GM18511 (cell line): ENCODE data around the gene HGFAC.
A peak's percentile ranks its signal among the peaks of the same experiment; 100 is the strongest.

Experiments used
- ATAC-seq: cut with Tn5 transposase; IDR thresholded peaks from one replicate; pipeline ENCODE4 v1.9.1; 2021; ENCODE audit warnings: mild to moderate bottlenecking, moderate library complexity; ENCODE audit not compliant: unreplicated experiment

Gene HGFAC

GRCh38 chr4:3472411-3473141, 30.8 kb downstream of the HGFAC start:
- ATAC-seq, result no peak

DNA sequence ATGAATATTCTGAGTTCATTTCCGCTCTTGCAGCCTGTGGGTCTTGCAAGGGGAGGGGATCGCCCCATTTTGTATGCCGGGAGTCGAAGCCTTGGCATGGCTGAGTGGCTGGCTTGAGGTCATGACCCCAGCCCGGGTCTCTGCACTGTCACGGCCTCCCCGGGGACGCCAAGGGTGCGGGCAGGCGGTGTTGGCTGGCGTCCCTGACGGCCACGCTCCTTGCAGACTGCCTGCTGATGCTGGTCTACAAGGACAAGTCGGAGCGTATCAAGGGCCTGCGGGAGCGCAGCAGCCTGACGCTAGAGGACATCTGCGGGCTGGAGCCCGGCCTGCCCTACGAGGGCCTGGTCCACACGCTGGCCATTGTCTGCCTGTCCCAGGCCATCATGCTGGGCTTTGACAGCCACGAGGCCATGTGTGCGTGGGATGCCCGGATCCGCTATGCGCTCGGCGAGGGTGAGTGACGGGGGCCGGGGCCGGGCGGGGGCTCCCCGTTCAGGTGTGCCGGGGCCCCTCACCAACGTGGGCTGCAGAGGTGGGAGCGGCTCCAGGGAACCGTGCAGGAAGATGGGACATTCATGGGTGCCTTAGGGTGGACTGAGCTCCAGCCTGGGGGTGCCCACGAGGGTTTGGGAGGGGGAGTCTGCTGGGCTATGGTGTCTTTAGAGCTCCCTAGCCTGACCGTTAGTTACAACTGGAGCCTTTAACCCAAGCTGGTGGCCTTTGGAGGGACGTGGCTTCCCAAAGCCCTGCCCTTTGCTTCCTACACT, 31.6 kb downstream of the HGFAC start:
- ATAC-seq, result no peak

- ATAC-seq, result no peak
These were observed 32.4 kb downstream of the HGFAC start for GRCh38 chr4:3473996-3474765.

DNA sequence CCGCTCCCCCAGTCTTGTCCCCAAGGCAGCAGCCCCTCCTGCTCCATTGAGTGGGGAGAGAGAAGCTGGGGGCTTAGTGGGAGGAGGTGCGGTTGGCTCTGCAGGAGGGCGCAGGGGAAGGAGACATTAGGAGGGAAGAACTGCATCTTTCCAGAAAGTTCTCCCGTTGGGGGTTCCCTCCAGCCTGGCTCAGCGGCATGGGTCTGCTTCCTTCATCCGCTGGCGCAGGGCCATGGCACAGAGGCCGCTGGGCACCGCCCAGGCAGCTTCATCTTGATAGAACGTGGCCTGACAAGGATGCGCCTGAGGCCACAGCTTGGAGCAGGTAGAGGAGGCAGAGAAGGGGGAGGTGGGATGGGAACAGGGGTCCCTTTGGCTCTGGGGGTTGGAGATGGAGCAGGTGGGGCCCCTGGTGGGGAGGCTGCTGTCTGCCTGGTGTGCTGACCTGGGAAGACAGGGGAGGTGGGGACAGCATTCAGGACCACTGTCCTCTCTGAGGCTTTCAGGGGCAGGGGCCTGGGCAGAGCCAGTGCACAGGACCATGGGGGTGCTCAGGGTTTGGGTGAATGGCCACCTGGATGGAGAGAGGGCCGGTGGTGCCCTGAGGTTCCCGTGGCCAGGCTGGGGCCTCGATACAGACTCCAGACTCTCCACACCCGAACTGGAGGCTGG, 33.4 kb downstream of the HGFAC start:
- ATAC-seq, result no peak

- no peak for ATAC-seq
These were observed 34.0 kb downstream of the HGFAC start for GRCh38 chr4:3475713-3476260.

DNA sequence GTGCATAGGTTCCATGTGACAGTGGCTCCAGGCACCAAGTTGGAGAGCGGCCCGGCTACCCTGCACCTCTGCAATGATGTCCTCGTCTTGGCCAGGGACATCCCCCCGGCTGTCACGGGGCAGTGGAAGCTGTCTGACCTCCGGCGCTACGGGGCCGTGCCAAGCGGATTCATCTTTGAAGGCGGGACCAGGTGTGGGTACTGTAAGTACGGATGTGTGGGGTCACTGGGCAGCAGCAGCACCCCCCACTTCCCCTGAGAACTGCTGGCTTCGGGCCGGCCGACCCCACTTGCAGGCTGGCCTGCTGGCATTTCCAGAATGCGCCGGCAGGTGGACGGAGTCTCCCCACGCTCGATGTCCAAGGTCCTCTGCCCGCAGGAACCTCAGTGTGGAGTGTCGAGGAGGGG, 34.6 kb downstream of the HGFAC start:
- no peak for ATAC-seq

GRCh38 chr4:3476936-3477749, 35.4 kb downstream of the HGFAC start:
- no peak for ATAC-seq

GRCh38 chr4:3477750-3478430, 36.1 kb downstream of the HGFAC start:
- no peak for ATAC-seq

DNA sequence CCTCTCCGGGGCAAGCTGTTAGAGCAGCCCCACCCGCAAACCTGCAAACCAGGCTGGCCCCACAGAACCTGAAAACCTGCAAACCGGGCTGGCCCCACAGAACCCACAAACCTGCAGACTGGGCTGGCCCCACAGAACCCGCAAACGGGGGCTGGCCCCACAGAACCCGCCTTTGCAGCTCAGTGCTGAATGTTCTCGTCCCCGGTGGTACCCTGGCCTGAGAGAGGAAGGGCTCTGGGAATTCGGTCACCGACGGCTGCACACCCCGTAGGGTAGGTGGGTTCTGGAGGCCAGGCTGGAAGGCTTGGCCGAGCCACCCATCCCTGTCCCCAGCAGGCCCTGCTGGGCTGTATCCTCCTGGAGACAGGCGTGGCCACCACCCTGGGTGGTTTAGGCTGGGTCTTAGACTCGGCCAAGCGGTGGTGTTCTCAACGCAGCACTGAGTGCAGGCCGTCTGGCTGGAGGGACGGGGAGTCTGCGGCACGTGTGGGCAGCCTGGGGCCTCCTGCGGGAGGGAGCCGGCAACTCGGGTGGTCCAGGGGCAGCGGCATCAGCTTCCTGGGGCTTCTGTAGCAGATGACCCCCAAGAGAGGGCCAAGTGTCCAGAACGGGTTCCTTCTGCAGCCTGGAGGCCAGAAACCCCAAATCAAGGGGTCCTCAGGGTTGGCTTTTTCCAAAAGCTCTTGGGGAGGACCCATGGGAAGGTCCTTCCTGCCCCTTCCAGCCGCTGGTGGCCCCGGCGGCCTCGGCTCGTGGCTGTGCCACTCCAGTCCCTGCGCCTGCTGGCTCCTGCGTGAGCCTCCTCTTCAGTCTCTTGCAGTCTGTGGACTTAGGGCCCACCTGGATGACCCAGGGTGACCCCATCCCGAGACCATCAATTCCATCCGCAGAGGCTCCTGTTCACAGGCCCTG, 36.9 kb downstream of the HGFAC start:
- no peak for ATAC-seq

DNA sequence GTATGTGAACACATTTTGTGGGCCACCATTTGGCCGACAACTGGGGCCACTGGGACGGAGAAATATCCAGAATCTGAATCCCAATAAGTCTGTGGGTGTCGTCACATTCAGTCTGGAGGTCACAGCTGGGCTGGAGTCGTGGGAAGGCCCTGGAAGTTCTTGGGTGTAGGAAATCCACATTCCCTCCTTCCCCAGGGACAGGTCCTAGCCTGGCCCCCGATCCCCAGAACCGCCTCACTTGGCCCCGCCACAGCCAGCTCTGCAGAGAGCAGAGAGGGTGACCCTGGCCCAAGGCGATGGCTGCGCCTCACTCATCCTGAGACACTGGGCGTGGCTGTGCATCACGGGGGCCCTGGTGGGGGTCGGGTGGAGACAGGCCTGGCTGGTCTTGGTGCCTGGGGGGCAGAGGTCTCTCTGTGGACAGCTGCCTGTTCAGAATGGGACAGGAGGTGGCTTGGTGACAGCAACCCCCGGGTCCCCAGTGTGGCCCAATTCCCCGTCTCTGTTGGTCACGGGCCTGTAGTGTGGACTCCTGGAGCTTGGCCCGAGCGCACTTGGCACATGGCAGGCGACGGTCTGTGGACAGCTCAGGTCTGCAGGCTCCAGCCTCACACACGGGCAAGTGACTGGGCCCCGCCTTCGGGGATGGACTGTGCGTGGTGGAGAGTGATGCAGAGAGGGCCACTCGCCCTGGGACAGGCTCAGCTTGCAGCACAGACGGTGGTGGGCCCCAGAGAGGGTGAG, 37.8 kb downstream of the HGFAC start:
- ATAC-seq, result no peak

- peak; percentile 59 for ATAC-seq
These were observed 38.9 kb downstream of the HGFAC start for GRCh38 chr4:3480528-3481112.

- no peak for ATAC-seq
These were observed 39.4 kb downstream of the HGFAC start for GRCh38 chr4:3481113-3481531.

DNA sequence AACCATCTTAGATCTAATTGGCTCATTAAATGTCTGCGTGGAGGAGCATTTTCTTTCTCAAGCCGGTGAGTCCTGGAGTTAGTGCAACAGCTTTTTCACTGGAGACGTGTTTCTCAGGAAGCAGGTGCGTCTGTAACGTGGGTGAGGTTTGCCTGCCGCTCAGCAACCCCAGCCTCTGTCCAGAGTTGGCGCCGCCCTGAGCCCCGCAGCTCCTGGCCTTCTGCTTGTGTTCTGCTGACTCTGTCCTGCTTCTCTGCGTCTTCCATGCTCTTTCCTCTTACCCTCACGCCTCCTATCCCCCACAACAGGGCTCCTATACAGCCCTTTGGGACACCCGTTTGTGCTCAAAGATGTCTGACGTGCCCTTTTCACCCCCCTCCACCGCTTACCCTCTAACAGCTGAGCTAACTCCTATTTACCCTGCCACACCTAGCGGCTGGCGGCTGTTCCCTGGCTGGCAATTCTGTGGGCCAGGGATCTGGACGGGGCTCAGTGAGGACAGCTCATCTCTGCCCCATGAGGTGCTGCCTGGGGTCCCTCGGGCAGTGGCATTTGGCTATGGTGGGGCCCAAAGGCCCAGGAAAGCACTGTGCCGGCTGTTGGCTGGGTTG, 40.1 kb downstream of the HGFAC start:
- no peak for ATAC-seq

DNA sequence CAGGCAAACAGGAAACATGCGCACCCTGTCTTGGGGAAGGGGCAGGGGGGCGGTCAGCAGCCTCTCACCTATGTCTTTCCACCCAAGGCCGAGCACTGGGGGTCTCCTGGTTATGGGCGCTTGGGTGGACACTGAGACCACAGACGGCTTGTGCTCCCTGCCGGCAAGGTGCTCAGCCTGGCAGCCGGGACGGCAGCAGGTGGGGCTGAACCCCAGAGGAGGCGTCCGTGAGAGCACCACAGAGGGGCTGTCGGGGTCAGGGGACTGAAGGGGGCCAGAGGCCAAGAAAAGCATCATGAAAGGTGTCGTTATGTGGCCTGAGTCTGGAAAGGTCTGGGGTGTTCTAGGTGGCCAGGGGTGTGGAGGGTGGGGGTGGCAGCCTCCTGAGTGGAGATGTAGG, 40.9 kb downstream of the HGFAC start:
- ATAC-seq, result no peak

DNA sequence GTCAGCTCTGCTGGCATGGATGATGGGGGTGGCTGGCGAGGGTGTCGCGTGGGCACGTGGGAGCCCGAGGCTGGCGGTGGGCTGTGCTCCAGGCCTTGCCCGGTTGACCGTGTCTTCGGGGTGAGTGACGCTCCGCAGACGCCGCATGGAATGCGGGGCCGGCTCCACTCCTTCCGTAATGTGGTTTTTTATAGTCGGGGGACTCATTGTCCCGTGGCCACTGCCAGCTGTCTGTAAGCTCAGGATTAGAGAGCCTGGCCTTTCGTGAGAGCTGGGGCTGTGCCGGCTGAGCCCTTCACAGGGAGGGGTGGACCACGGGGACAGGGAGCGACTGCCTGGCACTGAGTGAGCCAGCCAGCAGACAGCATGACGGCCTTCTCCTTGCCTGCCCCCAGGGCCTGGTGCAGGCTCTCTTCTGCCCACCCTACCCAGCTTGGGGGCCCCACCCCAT, 41.7 kb downstream of the HGFAC start:
- no peak for ATAC-seq

DNA sequence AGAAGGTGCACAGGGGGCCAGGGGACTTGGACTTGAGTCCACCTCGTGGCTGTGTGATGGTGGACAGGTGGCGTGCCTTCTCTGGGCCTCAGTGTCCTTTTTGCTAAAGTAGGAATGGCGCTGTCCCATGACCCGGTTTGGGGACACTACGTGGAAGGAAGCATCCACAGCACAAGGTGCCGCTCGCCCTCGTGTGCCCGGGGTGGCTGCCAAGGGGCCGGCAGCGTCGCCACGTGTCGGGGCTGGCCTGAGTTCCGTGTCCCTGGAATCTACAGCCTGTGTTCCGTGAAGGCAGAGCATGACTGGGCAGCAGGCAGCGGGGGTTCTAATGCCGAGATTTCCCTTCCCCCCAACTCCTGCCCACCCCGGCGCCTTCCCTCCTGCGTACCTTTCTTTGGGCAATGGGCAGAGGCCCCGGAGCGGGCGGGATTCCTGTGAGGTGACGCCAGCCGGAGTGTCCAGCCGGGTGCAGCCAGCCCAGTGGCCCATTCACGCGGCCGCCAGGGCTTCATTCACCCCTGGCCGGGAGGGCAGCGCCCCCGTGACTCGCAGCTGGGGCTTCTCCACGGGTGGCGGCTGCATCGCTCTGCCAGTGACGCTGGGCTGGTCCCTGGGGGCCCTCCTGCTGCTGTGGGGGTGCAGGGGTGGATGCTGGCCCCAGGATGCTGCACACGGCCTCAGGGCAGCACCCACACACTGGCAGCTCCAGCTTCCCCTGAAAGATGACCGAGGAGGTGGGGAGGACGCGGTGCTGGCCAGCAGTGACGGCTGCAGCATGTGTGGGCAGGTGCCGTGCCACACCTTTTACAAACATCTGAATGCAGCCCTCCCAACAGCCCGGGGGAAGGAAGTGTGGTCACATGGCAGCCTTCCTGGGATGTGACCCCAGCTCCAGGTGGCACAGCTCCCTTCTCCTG, 42.5 kb downstream of the HGFAC start:
- no peak for ATAC-seq
